Stimulated activated CD8-positive, alpha-beta memory T cell treated with anti-CD3 and anti-CD28 coated beads, Interleukin-4, amount 100 ng/mL, for 1 hour (primary cell): Measurements from ENCODE around the gene TPPP.

Source experiments
- DNase-seq, 2 donors: peaks; one replicate each; pipeline ENCODE4 v3.0.0-alpha.2; 2020; ENCODE audit warnings: low read depth in 2 of 2, low spot score in 1 of 2

The TPPP gene

GRCh38 chr5:665956-666711 lies 27.0 kb downstream of the TPPP start:
- DNase-seq, result no peak

DNA sequence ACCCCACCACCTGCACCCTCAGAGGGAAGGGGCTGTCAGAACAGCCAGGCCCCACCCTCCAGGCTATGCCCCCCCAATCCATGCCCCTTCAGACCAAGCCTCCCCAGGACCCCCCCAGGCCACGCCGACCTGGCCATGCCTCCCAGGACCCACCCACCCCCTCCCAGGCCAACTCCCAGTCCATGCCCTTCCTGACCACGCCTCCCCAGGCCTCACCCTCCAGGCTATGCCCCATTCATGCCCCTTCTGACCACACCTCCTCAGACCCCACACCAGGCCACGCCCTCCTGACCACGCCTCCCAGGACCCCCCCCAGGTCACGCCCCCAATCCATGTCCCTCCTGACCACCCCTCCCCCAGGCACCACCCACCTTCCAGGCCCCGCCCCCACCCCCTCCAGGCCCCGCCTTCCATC lies 27.6 kb downstream of the TPPP start:
- DNase-seq, result no peak

GRCh38 chr5:664994-665360 lies 28.2 kb downstream of the TPPP start:
- DNase-seq, result no peak

DNA sequence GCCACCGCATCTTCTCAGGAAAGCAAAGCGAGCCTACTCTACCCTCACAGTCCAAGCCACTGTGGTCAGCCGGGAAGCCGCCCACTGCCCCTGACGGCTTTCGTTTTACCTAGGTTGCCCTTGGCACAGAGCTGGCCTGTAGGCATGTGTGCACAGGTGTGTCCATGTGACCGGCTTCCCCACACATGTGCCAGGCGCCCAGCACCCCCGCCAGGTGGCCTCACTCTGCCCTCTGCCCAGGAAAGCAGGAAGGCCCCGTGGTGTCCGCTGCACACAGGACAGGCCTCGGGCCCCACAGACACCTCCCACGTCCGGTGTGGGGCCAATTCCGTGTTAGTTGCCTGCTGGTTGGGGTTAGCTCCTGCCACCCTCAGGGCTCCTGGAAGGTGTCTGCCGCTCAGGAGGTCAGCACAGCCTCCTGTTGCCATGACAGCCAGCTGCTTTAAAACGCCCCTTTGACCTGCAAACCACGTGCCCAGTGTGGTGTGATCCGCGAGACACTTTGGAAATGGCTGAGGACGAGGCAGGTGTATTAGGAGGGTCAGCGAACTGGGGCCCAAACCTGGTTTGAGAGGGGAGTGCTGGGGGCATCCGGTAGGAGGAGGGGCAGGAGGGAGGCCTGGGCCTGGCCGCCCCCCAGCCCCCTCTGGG lies 28.7 kb downstream of the TPPP start:
- DNase-seq, result no peak

GRCh38 chr5:663436-664342 lies 29.5 kb downstream of the TPPP start:
- no peak for DNase-seq

DNA sequence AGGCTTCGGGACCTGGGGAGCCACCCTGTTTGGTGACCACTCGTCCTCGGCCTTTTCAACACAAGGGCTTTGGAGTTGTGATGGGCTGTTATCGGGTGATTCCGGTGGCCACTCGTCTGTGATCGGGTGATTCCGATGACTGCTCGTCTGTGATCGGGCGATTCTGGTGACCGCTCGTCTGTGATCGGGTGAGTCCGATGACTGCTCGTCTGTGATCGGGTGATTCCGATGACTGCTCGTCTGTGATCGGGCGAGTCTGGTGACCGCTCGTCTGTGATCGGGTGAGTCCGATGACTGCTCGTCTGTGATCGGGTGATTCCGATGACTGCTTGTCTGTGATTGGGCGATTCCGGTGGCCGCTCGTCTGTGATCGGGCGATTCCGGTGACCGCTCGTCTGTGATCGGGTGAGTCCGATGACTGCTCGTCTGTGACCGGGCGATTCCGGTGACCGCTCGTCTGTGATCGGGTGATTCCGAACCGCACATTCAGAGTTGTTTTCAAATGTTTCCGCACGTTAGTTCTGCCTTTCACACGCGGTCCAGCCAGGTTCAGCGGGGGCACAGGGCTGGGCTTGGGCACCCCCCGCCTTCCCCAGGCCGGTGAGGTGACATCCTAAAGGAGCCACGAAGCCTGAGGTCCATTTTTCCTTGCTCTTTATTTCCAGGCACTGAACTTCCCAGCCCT lies 30.3 kb downstream of the TPPP start:
- no peak for DNase-seq

- no peak for DNase-seq
Observed at GRCh38 chr5:661891-662750, 31.0 kb downstream of the TPPP start.

DNA sequence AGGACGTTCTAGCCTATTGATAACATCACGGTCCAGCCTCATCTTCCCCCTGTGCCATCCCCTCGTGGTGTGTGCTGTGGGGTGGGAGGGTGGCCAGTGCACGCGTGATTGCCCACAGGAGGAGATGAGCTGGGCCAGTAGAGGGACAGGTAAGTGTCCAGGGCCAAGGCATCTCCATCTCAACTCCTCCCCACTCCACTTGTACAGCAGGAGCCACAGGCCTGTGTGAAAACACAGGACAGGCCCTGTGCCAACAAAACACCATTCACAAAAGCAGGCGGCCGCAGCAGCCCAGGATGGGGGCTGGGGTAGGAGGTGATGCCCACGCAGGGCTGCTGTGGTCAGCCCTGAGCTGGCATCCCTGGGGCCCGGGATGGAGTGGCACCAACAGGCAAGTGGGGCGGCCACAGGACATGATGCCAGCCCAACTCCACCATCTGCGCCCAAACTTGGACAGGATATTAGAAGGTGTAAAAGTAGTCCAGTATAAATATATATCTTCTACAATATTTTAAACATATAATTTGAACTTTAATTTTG lies 32.6 kb downstream of the TPPP start:
- DNase-seq, result no peak

- no peak for DNase-seq
Observed at GRCh38 chr5:659496-660263, 33.5 kb downstream of the TPPP start.

DNA sequence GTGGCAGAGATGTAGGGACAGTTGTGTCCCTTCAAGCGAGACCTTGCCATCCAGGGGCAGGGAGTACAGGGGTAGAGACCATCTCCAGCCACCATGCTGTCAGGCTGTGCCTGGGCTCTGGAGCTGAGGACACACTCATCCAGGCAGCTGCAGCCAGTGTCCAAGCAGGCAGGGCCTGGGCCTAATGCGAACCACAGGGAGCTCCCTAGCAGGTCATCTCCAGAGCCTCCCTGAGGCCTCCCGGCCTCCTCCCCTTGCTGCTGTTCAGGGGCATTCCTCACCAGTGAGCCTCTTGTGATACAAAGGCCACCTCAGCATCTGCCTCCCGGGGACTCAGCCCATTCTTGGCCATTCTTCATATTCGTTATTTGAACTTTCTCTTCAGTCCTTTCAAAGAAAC lies 35.0 kb downstream of the TPPP start:
- DNase-seq, result no peak

DNA sequence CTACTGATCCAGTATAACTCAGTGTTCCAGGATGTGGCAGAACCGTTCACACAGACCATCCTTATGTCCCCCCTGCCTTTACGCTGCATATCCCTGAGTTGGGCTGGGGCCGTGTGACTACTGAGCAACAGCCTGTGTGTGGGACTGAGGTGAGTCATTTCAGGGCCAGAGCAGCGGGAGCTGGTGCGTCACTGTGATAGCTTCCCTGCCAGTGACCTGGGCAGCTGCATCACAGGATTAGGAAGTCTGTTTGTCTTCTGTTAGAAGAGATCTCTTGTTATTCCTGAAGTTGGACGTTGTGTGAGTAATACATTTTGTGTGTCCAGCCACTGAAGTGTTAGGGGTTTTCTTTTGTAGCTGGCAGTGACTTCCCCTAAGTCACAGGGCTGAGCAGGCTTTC lies 35.6 kb downstream of the TPPP start:
- DNase-seq, result no peak

- no peak for DNase-seq
Observed at GRCh38 chr5:655406-655805, 37.7 kb downstream of the TPPP start.

DNA sequence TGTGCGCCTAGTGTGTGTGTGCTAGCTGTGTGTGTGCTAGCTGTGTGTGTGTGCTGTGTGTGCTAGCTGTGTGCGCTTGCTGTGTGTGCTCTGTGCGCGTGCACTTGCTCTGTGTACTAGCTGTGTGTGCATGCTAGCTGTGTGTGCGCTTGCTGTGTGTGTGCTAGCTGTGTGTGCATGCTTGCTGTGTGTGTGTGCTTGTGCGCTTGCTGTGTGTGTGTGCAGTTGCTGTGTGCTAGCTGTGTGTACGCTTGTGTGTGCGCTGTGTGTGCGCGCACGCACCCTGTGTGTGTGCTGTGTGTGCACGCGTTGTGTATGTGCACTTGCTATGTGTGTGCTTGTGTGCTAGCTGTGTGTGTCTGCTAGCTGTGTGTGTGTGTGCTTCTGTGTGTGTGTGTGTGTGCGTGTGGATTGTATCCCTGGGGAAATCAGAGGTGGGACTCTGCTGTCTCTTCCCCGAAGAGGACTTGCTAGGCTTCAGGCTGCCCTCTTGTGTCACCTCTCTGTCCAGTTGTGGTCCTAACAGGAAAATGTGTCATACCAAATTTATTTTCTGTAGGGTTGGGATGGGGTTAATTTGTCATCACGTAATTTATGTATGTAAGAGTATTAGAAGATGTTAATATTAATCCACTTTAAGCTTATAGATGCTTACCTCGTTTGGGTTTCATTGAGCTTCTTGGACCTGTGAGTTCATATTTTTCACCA lies 38.9 kb downstream of the TPPP start:
- DNase-seq, result no peak

DNA sequence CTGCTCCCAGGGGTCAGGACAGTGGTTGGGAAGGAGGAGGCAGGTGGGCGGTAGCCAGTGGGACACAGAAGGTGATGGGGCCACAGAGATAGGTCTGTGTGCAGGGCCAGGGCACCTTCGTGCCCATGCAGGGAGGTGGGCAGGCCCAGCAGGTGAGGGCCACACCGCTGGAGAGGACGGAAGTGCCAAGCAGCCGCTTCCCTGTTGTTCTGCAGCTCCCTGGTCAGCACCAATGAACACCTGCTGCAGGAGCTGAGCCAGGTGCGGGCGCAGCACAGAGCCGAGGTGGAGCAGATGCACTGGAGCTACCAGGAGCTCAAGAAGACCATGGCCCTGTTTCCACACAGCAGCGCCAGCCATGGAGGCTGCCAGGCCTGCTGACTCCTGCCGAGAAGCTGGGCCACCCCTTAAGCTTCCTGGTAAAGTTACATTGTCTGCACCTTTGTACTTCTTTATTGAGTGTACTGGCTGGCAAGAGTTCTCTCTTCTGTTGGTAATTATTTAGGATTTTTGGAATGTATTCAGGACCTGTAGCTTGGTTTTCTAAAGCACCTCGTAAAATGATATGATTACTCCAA lies 40.3 kb downstream of the TPPP start:
- no peak for DNase-seq

DNA sequence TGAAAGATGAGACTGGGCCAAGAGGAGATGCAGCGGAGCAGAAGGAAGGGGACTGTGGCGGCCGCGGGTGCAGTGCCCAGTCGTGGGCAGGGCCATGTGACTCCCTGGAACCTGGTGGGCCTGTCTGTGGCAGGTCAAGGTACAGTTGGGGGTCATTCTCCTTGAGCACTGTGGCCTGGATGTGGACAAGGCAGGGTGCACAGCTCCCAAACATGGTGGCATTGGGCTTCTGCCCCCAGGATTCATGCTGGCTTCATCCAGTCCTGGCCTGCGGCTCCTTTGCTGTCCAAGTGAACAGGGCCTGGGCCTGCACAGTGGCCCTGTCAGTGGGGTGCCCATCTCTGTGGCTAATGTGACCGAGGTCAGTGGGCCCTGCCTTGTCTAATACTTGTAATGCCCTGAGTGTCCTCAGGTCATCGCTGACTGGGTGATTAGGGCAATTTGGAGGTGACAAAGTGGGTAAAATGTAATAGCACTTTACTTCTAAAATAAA lies 41.1 kb downstream of the TPPP start:
- DNase-seq, result no peak

- no peak for DNase-seq
Observed at GRCh38 chr5:651296-652022, 41.7 kb downstream of the TPPP start.

GRCh38 chr5:647727-648126 lies 45.4 kb downstream of the TPPP start:
- no peak for DNase-seq

DNA sequence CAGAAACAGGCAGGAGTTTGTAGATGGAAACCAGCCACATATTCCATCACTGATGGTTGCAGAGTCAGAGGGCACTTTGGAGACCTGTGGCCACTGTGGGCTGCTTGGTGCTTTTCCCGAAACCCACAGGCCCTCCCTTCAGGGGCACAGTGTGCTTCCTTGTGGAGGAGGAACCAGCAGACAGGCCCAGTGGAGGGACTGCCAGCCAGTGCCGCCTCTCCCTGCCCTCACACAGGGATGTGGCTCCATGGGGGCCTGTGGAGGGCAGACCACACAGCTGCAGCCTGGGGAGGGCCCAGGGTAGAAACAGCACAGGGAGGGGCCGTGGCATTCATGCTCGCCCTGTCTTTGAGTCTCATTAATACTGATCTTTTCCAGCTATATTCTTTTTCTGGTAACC lies 45.8 kb downstream of the TPPP start:
- no peak for DNase-seq
